SK-N-MC (cell line): Measurements from ENCODE around the gene AP1S1.

Experiments used
- EZH2 ChIP-seq: fragments of 200-600 bp; sonication (generic); IDR thresholded peaks from one replicate; pipeline ENCODE4 v1.6.1; 2017; ENCODE audit warnings: antibody characterized with exemption
- FOXP2 ChIP-seq: optimal IDR thresholded peaks from 2 replicates; pipeline ENCODE3; 2011; ENCODE audit warnings: mild to moderate bottlenecking, moderate library complexity; ENCODE audit not compliant: insufficient read depth; ENCODE audit errors: extremely low read length, control extremely low read depth
- POLR2AphosphoS5 ChIP-seq: IDR thresholded peaks from 2 replicates; pipeline ENCODE4 v1.6.1; 2012; ENCODE audit warnings: mild to moderate bottlenecking, low read depth, low read length, borderline replicate concordance

- TF ChIP-seq EZH2 (no peak), POLR2AphosphoS5 (no peak), FOXP2 (no peak)
These were observed 48.3 kb downstream of the AP1S1 start for GRCh38 chr7:101202603-101202918.
